H9 (cell line): ENCODE measurements around the gene EOGT. TPM values are rescaled to one million over a fixed set of nuclear protein-coding genes. Genes with fewer than 3 reads are reported as not detected.
A peak's percentile ranks its signal among the peaks of the same experiment; 100 is the strongest.

ENCODE experiments used
- DNase-seq: peaks from one replicate; pipeline ENCODE4 v3.0.0-alpha.2; 2017
- H2AFZ ChIP-seq: one replicate; pipeline ENCODE4 v1.6.1; 2013; ENCODE audit warnings: mild to moderate bottlenecking, low read length, control low read depth, moderate library complexity
- H2AK5ac ChIP-seq: 2 replicates; pipeline ENCODE4 v1.6.1; 2013; ENCODE audit warnings: low read length, control low read depth, mixed read lengths; ENCODE audit not compliant: insufficient read length
- H2BK120ac ChIP-seq: one replicate; pipeline ENCODE4 v1.6.1; 2013; ENCODE audit warnings: low read depth, mild to moderate bottlenecking, low read length, control low read depth, inconsistent platforms; ENCODE audit not compliant: poor library complexity, severe bottlenecking
- H2BK12ac ChIP-seq: 2 replicates; pipeline ENCODE4 v1.6.1; 2013; ENCODE audit warnings: low read length, control low read depth, mixed read lengths, low read depth; ENCODE audit not compliant: insufficient read length
- H2BK15ac ChIP-seq: 2 replicates; pipeline ENCODE4 v1.6.1; 2013; ENCODE audit warnings: low read depth, low read length, control low read depth
- H2BK20ac ChIP-seq: one replicate; pipeline ENCODE4 v1.6.1; 2013; ENCODE audit warnings: low read depth, mild to moderate bottlenecking, low read length, control low read depth, inconsistent platforms; ENCODE audit not compliant: poor library complexity, severe bottlenecking
- H2BK5ac ChIP-seq: 2 replicates; pipeline ENCODE4 v1.6.1; 2013; ENCODE audit warnings: low read length, control low read depth, mixed read lengths; ENCODE audit not compliant: insufficient read length
- H3K14ac ChIP-seq: 2 replicates; pipeline ENCODE4 v1.6.1; 2013; ENCODE audit warnings: low read length, control low read depth; ENCODE audit not compliant: insufficient read depth
- H3K18ac ChIP-seq: 2 replicates; pipeline ENCODE4 v1.6.1; 2013; ENCODE audit warnings: low read depth, mild to moderate bottlenecking, mixed read lengths, low read length, control low read depth; ENCODE audit not compliant: insufficient read length
- H3K23ac ChIP-seq: 2 replicates; pipeline ENCODE4 v1.6.1; 2013; ENCODE audit warnings: low read length, control low read depth, mixed read lengths, low read depth; ENCODE audit not compliant: insufficient read length
- H3K23me2 ChIP-seq: 2 replicates; pipeline ENCODE4 v1.6.1; 2013; ENCODE audit warnings: low read depth, mild to moderate bottlenecking, mixed read lengths, low read length, control low read depth; ENCODE audit not compliant: insufficient read length, poor library complexity, severe bottlenecking
- H3K27ac ChIP-seq: 2 replicates; pipeline ENCODE4 v1.5.1; 2013; ENCODE audit warnings: low read length, control low read depth, mixed read lengths, low read depth; ENCODE audit not compliant: insufficient read length
- H3K27me3 ChIP-seq: 2 replicates; pipeline ENCODE4 v1.6.1; 2013; ENCODE audit warnings: low read length, control low read depth, inconsistent platforms; ENCODE audit not compliant: insufficient read depth
- H3K4ac ChIP-seq: 2 replicates; pipeline ENCODE4 v1.6.1; 2013; ENCODE audit warnings: low read depth, mild to moderate bottlenecking, control low read depth, inconsistent platforms, low read length, moderate library complexity
- H3K4me1 ChIP-seq: 2 replicates; pipeline ENCODE4 v1.6.1; 2013; ENCODE audit warnings: low read length, control low read depth, inconsistent platforms; ENCODE audit not compliant: insufficient read depth
- H3K4me2 ChIP-seq: 2 replicates; pipeline ENCODE4 v1.6.1; 2013; ENCODE audit warnings: low read length, control low read depth, mixed read lengths; ENCODE audit not compliant: insufficient read length, insufficient read depth
- H3K56ac ChIP-seq: 2 replicates; pipeline ENCODE4 v1.6.1; 2013; ENCODE audit warnings: low read depth, mild to moderate bottlenecking, mixed read lengths, low read length, control low read depth; ENCODE audit not compliant: insufficient read length
- H3K79me1 ChIP-seq: 2 replicates; pipeline ENCODE4 v1.6.1; 2013; ENCODE audit warnings: low read depth, mild to moderate bottlenecking, moderate library complexity, low read length, control low read depth, inconsistent platforms; ENCODE audit not compliant: insufficient read depth, poor library complexity, severe bottlenecking
- H3K79me2 ChIP-seq: 2 replicates; pipeline ENCODE4 v1.6.1; 2013; ENCODE audit warnings: low read length, control low read depth, inconsistent platforms; ENCODE audit not compliant: insufficient read depth
- H3K9ac ChIP-seq: 2 replicates; pipeline ENCODE4 v1.6.1; 2013; ENCODE audit warnings: low read length, control low read depth, mixed read lengths; ENCODE audit not compliant: insufficient read length; ENCODE audit errors: extremely low read depth
- H3K9me3 ChIP-seq: one replicate; pipeline ENCODE4 v1.6.1; 2013; ENCODE audit warnings: low read depth, low read length, inconsistent platforms; ENCODE audit not compliant: control insufficient read depth
- H3T11ph ChIP-seq: one replicate; pipeline ENCODE4 v1.6.1; 2013; ENCODE audit warnings: mild to moderate bottlenecking, low read length, control low read depth, inconsistent platforms
- H4K20me1 ChIP-seq: one replicate; pipeline ENCODE4 v1.6.1; 2013; ENCODE audit not compliant: control insufficient read depth, insufficient read length, insufficient read depth
- H4K5ac ChIP-seq: 2 replicates; pipeline ENCODE4 v1.6.1; 2013; ENCODE audit warnings: low read depth, mild to moderate bottlenecking, mixed read lengths, low read length, control low read depth; ENCODE audit not compliant: insufficient read length
- H4K8ac ChIP-seq: replicated peaks from 2 replicates; pipeline ENCODE4 v1.6.1; 2013; ENCODE audit warnings: low read length, control low read depth, mixed read lengths, low read depth; ENCODE audit not compliant: insufficient read length
- H4K91ac ChIP-seq: 2 replicates; pipeline ENCODE4 v1.6.1; 2013; ENCODE audit warnings: low read depth, mild to moderate bottlenecking, moderate library complexity, mixed read lengths, low read length, control low read depth; ENCODE audit not compliant: insufficient read length
- H3K27ac Mint-ChIP-seq, 3 experiments: 2 replicates in 2 of 3; 3 replicates in 1 of 3; pipeline ENCODE4 v1.8.0; 2020 to 2021; ENCODE audit warnings: mixed read lengths in 3 of 3, mild to moderate bottlenecking in 1 of 3, moderate library complexity in 1 of 3
- H3K27me3 Mint-ChIP-seq: 2 replicates; pipeline ENCODE4 v1.8.0; 2021; ENCODE audit warnings: low read depth, mild to moderate bottlenecking, moderate library complexity, mixed read lengths
- H3K36me3 Mint-ChIP-seq, 3 experiments: 2 replicates in 2 of 3; 3 replicates in 1 of 3; pipeline ENCODE4 v1.8.0; 2020 to 2021; ENCODE audit warnings: low read depth in 3 of 3, mixed read lengths in 3 of 3; ENCODE audit not compliant: insufficient read depth in 1 of 3
- H3K4me1 Mint-ChIP-seq, 2 experiments: 2 replicates each; pipeline ENCODE4 v1.8.0; 2020; ENCODE audit warnings: mixed read lengths in 2 of 2
- H3K4me3 Mint-ChIP-seq, 2 experiments: 2 replicates in 1 of 2; 3 replicates in 1 of 2; pipeline ENCODE4 v1.8.0; 2020 to 2021; ENCODE audit warnings: mild to moderate bottlenecking in 2 of 2, mixed read lengths in 2 of 2, moderate library complexity in 1 of 2
- H3K9me3 Mint-ChIP-seq, 2 experiments: 2 replicates in 1 of 2; 3 replicates in 1 of 2; pipeline ENCODE4 v1.8.0; 2020; ENCODE audit warnings: mild to moderate bottlenecking in 2 of 2, mixed read lengths in 2 of 2, moderate library complexity in 1 of 2
- WGBS: extraction: QIAGEN DNeasy Blood & Tissue Kit; methylation state at CpG from one replicate; pipeline ENCODE4 v1.1.7; 2013; ENCODE audit warnings: missing lambda C conversion rate, low lambda C conversion rate, mixed read lengths; ENCODE audit not compliant: insufficient read length; ENCODE audit errors: extremely low coverage; 5-methylcytosine and 5-hydroxymethylcytosine counted together
- total RNA-seq: library from RNA; stranded (reverse); gene quantifications from 2 replicates; pipeline ENCODE4 v1.2.1, GENCODE V29; 2021
- TF ChIP-seq, protein P1 (sequence below): fragments of 200-600 bp; sonication (generic); conservative IDR thresholded peaks from 3 replicates; pipeline ENCODE4 v1.8.0; 2021; ENCODE audit warnings: antibody characterized with exemption, mild to moderate bottlenecking

The EOGT gene
- total RNA-seq, 1 experiment from 2014 or later: 30.5 TPM

DNA sequence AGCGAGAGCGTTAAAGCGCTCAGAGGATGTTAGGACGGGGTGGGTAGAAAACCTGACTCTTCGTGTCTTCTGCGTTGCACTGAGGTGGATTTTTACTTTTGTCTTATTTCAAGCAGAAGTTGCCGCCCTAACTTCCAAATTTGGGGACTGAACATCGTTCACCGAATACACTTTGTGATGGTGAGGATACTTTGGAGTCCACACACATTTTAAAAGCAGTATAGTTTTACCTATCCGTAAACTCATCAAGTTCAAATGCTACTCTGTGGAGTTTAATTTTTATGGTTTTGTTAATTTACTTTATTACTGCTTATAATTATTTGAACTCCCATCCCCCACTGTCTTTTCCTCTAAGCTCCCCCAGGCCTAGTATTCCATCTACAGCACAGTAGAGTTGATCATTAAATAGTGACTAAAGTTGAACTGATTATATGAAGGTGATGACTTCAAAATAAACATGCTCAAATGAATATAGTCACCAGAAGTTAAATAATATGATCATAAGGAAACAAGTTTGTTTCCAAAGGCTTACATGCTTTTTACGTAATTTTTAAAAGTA lies 617 bp upstream of the EOGT start:
- Histone ChIP-seq H4K91ac (no peak overlapping the region), H2BK5ac (no peak overlapping the region), H2AFZ (no peak overlapping the region), H2AK5ac (no peak overlapping the region), H2BK15ac (no peak overlapping the region), H2BK12ac (no peak overlapping the region), H3K14ac (peak overlapping the region; percentile 70), H3K9me3 (no peaks in the 10 kb centered on the region), H3K79me2 (no peaks in the 10 kb centered on the region), H4K20me1 (no peaks in the 10 kb centered on the region), H3K4me1 (peaks cover 5% of the 10 kb centered on the region; the same call in 1 of the 2 replicates), H3T11ph (no peak overlapping the region), H3K23ac (no peak overlapping the region), H3K27me3 (no peaks in the 10 kb centered on the region), H3K27ac (no peak overlapping the region), H4K8ac (no peak overlapping the region), H3K79me1 (no peaks in the 10 kb centered on the region), H3K18ac (peak overlapping the region; percentile 97), H4K5ac (no peak overlapping the region), H2BK120ac (no peak overlapping the region), H3K9ac (peak overlapping the region; percentile 77), H3K23me2 (peaks cover 4% of the 10 kb centered on the region), H3K4ac (no peak overlapping the region), H3K56ac (no peak overlapping the region), H3K4me2 (peak overlapping the region; percentile 67), H2BK20ac (no peak overlapping the region)
- H3K4me1 Mint-ChIP-seq: peaks cover 48 to 49% of the 10 kb centered on the region in 2 experiments
- no peaks in the 10 kb centered on the region for H3K27me3 Mint-ChIP-seq
- H3K36me3 Mint-ChIP-seq: peaks cover 4 to 8% (median 6%) of the 10 kb centered on the region in 3 experiments; a peak in 6 of 7 replicates
- peak overlapping the region in 1 of 3 experiments; percentile 68; a peak in 1 of 7 replicates for H3K27ac Mint-ChIP-seq
- WGBS: no CpG with 5 or more reads among the region's 11 CpGs
- TF ChIP-seq, protein P1, sequence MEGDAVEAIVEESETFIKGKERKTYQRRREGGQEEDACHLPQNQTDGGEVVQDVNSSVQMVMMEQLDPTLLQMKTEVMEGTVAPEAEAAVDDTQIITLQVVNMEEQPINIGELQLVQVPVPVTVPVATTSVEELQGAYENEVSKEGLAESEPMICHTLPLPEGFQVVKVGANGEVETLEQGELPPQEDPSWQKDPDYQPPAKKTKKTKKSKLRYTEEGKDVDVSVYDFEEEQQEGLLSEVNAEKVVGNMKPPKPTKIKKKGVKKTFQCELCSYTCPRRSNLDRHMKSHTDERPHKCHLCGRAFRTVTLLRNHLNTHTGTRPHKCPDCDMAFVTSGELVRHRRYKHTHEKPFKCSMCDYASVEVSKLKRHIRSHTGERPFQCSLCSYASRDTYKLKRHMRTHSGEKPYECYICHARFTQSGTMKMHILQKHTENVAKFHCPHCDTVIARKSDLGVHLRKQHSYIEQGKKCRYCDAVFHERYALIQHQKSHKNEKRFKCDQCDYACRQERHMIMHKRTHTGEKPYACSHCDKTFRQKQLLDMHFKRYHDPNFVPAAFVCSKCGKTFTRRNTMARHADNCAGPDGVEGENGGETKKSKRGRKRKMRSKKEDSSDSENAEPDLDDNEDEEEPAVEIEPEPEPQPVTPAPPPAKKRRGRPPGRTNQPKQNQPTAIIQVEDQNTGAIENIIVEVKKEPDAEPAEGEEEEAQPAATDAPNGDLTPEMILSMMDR: no peak
- no peak for DNase-seq
- 0 out of 5 replicates have a peak, but pooled peaks cover 0 to 3% of the 10 kb centered on the region in 2 experiments for H3K9me3 Mint-ChIP-seq
- peak overlapping the region; percentile 71 to 75 for H3K4me3 Mint-ChIP-seq
